Measurements from ENCODE around the gene ZNF668. TPM values are rescaled to one million over a fixed set of nuclear protein-coding genes. Genes with fewer than 3 reads are reported as not detected.
A peak's percentile ranks its signal among the peaks of the same experiment; 100 is the strongest.

Gene ZNF668
- 1 to 10 TPM; 3.6 to 8.1 (median 4.6) TPM for polyA plus RNA-seq (ENCODE audit: insufficient read depth in 1 of 5, insufficient read length in 5 of 5, low replicate concordance in 1 of 5)
- long read RNA-seq, donor 1, partial matches to known transcripts: 6 of 8 reads
- long read RNA-seq, donor 1, other reads (novel, unspliced or antisense): 0 of 8 reads
- long read RNA-seq, donor 2, partial matches to known transcripts: 7 of 9 reads
- long read RNA-seq, donor 2, other reads (novel, unspliced or antisense): 0 of 9 reads
- long read RNA-seq, donor 3, partial matches to known transcripts: 0 of 2 reads
- long read RNA-seq, donor 3, other reads (novel, unspliced or antisense): 0 of 2 reads
- long read RNA-seq, donor 4, partial matches to known transcripts: 0 of 4 reads
- long read RNA-seq, donor 4, other reads (novel, unspliced or antisense): 0 of 4 reads
- long read RNA-seq, donor 5, partial matches to known transcripts: 0 of 2 reads
- long read RNA-seq, donor 5, other reads (novel, unspliced or antisense): 0 of 2 reads
- long read RNA-seq, donor 6, partial matches to known transcripts: 13 of 23 reads
- long read RNA-seq, donor 6, other reads (novel, unspliced or antisense): 5 of 23 reads
- long read RNA-seq, donor 7, transcript ZNF668-201 (3 exons, 2,762 nt): major isoform, 5 of 17 reads
- long read RNA-seq, donor 7, partial matches to known transcripts: 12 of 17 reads
- long read RNA-seq, donor 7, other reads (novel, unspliced or antisense): 0 of 17 reads
- long read RNA-seq, donor 8, partial matches to known transcripts: 0 of 2 reads
- long read RNA-seq, donor 8, other reads (novel, unspliced or antisense): 0 of 2 reads

DNA sequence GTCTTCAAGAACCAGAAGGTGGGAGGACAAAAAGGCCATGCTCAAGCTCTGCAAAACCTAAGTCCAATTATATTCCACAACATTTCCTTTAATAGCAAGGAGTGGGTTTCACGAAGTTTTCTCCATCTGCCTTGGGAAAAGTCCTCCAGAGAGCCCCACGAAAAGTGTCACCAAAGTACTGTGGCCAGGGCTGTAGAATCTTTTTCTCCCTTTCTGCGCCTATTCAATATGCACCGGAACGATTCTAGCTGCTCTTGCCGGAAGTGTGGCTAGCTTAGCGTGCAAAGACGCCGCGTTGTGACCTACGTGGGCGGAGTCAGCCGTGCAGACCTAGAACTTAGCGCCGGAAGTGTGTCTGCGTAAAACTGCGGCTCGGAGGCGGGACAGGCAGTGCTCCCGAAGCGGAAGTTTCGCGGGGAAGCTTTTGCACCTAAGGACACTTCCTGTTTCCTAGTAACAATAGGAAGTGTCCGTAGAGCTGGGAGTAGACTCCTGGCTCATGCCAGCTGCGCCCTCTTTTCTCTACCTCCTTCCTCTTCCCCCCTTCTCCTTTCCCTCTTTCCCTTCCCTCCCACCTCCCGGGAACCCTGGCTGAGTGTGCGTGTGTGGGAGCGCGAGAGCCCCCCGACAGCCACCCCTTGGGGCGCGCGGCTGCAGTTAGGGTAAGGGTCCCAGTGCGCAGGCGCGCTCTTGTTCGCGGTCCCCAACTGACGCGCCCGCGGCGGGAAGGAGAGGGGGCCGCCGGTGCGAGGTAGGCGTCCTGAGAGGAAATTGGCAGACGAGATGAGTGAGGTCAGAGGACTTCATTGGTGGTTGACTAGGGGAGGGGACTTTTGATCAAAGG is at the start of gene ZNF668, which contains the start of gene ZNF646:
Gene ZNF668 (minus strand): TSS at position 271 of the 844 bp plus-strand sequence. CDS start 9,781 bp downstream, outside the sequence.
Gene ZNF646 (plus strand): TSS at position 453 of the 844 bp plus-strand sequence. CDS start 1,903 bp downstream, outside the sequence.
- peak; percentile 96 to 98 for DNase-seq

DNA sequence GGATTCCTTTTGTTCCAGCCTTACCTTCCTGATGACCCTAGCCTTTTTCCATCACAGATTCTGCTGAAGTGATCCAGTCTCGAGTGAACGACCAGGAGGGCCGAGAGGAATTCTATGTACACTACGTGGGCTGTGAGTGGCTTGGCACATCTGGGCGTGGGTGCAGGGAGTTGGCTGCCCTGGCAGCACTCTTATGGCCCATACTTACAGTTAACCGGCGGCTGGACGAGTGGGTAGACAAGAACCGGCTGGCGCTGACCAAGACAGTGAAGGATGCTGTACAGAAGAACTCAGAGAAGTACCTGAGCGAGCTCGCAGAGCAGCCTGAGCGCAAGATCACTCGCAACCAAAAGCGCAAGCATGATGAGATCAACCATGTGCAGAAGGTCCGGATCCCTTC is 46.1 kb upstream of the ZNF668 start:
- DNase-seq: no peak

DNA sequence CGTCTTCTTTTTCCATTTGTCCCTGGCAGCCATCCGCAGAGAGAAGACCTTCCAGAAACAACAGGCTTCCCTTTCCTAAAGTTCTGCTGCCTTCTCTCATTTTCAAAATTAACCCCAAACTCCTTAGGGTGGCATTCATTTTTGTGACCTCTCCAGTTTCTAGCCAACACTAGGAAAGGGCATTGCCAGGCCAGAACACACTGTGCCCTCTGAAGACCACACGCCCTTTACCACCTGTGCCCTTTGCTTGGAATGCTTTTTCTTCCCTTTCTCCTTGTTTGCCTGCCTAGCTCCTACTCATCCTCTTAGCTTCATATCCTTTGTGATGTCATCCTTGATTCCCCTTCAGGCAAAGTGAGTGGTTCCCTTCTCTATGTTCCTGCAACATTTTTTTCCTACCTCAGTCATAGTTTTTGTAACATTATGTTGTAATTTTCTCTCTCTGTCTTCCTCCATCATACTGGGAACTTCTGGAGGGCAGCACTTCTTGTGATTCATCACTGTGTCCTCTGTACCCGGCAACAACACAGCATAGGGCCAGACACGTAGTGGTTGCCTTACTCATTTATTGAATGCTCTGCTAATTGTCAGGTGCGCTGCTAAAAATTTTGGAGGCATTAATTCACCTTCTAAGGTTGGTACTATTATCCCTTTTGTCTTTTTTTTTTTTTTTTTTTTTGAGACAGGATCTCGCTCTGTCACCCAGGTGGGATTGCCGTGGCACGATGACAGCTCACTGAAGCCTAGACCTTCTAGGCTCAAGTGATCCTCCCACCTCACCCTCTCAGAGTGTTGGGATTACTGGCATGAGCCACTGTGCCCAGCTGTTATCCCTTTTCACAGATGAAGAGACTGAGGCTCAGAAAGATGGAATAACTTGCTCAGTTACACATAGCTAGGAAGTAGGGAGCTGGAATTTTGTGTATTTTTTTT is 44.4 kb upstream of the ZNF668 start:
- DNase-seq: no peak

DNA sequence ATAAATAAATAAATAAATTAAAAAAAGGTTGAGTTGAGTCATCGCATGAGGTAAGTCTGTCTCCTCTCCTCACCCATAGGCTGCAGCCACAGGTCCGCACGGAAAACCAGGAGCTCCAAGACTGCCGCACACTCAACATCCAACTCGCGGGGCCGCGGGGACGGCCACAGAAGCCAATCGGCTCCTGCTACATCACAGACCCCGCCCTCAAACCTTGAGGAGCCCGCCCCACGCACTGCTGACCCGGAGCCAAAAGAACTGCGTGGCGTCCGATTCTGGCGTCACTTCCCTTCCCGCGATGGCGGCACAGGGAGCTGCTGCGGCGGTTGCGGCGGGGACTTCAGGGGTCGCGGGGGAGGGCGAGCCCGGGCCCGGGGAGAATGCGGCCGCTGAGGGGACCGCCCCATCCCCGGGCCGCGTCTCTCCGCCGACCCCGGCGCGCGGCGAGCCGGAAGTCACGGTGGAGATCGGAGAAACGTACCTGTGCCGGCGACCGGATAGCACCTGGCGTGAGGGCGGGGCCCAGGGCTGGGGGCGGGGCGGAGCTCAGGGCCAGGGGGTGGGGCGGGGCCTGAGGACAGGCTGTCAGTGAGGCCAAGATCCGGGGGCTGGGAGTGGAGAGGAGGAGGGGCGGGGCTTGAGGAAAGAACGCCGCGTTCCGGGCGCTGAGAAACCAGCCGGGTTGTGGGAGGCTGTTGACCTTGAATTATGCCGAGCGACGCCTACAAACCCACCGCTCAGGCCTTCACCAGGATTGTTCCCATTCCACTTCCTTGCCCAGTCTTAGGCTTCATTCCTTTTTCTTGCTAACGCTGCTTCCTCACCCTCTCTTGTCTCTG is 43.6 kb upstream of the ZNF668 start, which contains the start of gene KAT8:
Gene KAT8 (plus strand): TSS at position 281 of the 839 bp plus-strand sequence. CDS start 18 bp downstream, at position 299.
- peak; percentile 97 to 98 for DNase-seq

DNA sequence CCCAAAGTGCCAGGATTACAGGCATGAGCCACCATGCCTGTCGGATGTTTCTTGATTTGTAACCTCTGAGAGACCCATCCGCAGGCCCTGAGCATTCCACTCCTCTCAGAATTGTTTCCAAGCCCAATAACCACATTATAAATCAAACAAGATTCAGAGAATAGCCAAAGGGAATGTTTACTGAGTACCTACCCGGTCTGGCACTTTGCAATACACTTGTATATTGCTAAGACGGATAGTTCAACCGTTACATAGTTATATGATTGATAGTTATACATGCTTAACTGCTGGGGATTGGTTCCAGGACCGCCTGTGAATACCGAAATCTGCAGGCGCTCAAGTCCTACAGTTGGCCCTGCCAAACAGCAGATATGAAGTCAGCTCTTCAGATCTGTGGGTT is 40.4 kb upstream of the ZNF668 start:
- no peak for DNase-seq

DNA sequence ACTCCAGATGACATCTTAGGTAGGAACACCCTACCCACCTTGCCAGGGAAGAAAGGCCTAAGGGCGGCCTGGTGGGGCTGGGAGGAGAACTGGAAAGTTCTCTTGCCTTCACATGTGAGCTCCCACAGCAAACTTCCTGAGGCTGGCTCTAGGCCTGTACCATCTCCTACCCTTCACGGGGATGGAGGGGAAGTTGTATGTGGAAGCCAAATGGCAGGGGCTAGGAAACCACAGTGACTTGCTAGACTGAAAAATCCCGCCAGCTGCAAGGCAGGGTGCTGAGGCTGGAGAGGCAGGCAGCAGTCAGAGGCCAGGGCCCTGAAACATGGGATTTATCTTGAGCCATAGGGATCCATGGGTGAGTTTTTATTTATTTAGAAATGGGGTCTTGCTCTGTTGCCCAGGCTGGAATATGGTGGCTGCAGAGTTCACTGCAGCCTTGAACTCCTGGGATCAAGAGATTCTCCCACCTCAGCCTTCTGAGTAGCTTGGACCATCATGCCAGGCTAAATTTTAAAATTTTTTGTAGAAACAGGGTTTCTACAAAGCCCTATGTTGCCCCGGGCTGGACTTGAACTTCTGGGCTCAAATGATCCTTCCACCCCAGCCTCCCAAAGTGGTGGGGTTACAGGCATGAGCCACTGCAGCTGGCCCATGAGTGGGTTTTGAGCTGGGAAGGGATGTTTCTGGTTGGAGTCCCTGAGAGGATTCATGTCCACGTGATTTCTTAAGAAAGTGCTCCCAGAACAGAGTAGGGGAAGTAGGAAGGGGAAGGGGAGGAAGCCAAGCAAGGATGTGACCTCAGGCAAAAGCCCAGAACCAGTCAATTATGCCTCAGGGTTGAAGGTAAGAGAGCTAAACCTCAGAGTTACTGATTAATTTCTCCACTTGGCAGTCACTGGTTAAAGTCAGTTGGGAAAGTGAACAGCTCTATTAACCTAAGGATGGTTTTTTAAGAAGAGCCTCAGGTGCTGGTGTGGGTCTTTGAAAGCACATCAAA is 39.4 kb upstream of the ZNF668 start:
- DNase-seq: no peak

DNA sequence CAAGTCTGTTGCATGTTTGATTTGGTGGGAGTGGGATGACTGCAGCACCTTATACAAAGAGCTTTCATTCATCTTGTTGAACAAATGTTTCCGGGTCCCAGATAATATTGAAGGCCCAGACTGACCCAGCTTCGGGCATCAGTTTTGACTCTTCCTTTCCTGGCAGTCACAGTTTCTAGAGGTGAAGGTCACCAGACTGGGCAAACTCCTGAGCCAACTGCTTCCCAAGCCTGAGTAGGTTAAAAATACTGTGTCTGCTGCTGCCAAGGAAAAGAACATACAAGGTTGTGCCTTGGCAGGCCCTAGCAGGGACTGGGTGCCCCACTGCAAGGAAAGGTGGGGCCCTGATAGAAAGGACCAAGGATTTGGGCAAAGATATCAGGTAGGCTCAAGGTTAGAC is 38.7 kb upstream of the ZNF668 start:
- no peak for DNase-seq

DNA sequence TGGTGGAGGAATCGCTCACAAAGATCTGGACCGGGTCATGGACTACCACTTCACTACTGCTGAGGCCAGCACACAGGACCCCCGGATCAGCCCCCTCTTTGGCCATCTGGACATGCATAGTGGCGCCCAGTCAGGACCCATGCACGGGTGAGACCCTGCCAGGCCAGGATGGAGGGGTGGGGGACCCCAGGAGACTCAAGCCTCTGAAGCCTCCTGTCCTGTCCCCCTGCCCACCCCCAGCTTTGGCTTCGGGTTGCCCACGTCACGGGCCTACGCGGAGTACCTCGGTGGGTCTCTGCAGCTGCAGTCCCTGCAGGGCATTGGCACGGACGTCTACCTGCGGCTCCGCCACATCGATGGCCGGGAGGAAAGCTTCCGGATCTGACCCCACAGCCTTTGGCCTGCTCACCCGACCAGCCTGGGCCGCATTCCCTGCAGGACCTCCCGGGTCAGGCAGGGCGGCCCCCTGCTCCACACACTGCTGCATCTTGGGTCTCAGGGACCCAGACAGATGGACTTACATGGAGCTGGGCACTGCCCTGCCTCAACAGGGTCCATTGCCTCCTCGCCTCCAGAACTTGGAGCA is 37.9 kb upstream of the ZNF668 start:
- no peak for DNase-seq

DNA sequence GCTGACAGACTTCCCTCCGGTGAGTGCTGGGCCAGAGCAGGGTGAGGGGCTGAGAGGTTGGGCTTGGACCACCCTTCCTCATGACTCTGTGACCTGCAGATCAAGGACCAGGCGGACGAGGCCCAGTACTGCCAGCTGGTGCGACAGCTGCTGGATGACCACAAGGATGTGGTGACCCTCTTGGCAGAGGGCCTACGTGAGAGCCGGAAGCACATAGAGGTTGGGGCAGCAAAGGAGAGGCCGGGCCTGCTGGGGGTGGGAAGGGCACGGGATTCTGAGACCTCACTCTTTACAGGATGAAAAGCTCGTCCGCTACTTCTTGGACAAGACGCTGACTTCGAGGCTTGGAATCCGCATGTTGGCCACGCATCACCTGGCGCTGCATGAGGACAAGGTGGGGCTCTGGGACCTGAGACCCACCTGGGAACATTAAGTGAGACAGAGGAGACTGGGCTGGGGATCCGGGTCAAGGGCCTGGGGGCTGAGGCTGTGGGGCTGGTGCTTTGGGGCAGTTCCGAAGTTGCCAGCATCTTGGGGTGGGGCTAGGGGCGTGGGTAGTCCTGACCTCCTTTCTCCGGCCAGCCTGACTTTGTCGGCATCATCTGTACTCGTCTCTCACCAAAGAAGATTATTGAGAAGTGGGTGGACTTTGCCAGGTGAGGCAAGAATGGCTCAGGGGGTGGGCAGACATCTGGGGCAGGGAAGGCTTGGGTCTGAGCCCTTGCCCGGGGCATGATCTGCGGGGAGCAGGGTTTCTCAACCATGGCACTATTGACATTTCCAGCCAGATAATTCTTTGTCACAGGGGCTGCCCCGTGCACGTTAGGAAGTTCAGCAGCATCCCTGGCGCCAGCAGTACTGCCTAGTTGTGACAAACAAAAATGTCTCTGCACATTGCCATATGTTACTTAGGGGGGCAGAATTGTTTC is 36.3 kb upstream of the ZNF668 start:
- no peak for DNase-seq

DNA sequence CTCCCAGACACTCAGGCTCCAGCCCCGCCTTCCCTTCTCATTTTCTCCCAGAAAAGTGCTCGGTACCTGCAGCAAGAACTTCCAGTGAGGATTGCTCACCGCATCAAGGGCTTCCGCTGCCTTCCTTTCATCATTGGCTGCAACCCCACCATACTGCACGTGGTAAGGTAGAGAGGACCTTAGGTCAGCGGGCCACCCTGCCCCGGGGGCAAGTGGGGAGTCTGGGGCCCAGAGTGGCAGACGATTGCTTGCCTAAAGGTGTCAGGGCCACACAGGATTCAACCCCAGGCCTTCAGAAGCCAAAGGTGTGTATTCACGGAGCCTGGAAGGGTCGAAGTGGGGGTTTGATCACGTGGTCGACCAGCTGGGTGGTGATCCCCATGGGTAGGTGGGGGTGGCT is 35.6 kb upstream of the ZNF668 start:
- no peak for DNase-seq

DNA sequence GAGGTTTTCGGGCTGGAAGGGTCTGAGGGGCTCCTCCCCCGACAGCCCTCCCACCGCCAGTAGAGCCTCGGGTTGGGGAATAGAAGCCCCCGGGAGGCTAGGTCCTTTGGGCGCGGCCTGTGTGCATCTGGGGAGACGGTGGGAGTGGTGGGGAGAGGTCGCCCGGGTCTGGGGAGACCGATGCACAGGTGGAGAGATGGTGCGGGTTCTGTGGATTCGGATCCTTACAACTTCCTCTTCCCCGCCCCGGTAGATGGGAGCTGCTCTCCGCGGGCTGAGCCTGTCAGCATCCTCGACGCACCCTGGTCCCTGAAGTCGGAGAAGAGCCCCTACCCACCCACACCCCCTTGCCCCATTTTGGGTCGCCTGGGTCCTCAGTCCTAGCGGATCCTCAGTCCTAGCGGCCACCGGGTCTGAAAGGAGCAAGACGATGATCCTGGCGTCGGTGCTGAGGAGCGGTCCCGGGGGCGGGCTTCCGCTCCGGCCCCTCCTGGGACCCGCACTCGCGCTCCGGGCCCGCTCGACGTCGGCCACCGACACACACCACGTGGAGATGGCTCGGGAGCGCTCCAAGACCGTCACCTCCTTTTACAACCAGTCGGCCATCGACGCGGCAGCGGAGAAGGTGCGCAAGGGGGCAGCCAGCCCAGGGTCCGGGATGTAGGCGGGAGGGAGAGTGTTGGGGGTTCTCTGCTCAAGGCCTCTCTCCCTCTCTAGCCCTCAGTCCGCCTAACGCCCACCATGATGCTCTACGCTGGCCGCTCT is 34.9 kb upstream of the ZNF668 start:
- DNase-seq: no peak

DNA sequence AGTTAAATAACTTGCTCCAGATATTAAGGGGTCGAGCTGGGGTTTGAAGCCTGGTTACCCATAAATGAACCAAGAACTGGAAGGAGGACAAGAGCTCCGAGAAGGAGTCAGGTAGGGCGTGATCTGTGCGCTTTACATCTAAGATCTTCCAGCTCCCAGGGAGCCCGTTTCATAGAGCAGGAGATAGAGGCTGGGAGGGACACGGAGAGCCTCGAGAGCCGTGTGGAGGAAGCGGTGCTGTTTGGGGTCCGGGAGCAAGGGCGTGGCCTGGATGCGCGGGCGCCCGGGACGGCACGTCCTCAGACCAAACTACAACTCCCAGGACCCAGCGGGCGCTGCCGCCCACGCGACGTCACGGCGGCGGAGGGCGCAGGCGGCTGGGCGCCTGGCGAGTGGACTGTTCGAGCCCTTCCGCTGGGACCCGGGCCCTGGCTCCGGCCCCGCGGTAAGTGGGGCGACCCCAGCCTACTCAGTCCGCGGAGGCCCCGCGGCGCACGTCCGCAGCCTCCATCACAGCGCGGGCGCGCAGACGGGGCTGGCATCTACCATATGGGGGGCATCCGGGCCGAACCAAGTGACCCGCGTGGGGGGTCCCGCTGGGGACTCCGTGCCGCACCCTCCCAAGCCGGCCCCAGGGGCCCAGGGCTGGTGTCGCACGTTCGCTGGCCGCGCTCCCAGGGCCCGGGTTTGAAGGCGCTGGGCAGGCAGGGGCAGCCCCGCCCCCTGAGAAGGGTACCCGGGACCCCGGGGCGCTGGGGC is 34.2 kb upstream of the ZNF668 start, which contains the start of gene BCKDK:
Gene BCKDK (plus strand): TSS at position 352 of the 759 bp plus-strand sequence. CDS start 838 bp downstream, outside the sequence.
- DNase-seq: peak; percentile 60 to 71

DNA sequence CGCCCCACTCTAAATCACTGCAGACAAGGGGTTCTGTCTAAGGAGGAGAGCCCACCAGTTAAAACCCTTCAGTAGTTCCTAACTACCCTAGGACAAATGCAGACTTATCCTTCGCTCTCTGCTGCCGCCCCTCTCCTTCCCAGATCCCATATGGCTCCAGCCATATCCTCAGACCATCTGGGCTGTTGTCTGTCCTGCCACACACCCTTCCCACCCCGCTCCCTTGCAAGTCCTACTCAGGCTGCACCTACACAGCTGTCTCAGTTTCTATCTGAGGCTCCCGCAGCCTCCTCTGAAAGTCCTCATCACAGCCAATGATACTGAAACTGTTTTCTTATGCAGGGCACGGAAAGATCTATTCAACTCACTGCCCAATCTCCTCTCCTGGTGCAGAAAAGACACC is 33.4 kb upstream of the ZNF668 start:
- no peak for DNase-seq

DNA sequence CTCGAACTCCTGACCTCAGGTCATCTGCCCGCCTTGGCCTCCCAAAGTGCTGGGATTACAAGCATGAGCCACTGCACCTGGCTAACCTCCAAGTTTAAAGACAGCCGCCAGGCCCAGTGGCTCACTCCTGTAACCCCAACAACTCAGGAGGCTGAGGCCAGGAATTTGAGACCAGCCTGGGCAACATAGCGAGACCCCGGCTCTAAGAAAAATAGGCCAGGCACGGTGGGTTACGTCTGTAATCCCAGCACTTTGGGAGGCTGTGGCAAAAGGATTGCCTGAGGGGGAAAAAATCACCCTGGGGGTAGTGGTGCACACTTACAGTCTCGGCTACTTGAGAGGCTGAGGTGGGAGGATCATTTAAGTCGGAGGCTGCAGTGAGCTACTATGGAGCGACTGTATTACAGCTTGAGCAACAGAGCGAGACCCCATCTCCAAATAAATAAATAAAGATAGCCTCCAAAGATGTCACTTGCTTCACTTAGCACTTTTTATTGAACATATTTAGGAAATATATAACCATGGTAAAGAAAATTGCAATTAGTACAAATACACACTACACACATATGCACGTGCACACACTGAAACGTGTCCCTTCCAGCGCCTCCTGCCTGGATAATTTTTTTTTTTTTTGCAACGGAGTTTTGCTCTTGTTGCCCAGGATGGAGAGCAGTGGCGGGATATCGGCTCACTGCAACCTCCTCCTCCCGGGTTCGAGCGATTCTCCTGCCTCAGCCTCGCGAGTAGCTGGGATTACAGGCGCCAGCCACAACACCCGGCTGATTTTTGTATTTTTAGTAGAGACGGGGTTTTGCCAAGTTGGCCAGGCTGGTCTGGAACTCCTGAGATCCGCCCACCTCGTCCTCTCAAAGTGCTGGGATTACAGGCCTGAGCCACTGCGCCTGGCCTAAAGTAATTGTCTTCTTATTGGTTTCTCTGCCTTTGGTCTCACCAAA is 32.7 kb upstream of the ZNF668 start:
- DNase-seq: no peak
